HG02763 (cell line): ENCODE measurements around the gene C5.
"Not testable (repeated sequence)": the region's sequence is repeated elsewhere in the genome, so short reads cannot be mapped to it uniquely, and the experiment has no call there.

Experiments used
- ATAC-seq: cut with Tn5 transposase; IDR thresholded peaks from one replicate; pipeline ENCODE4 v1.9.1; 2021; ENCODE audit warnings: mild to moderate bottlenecking, moderate library complexity; ENCODE audit not compliant: unreplicated experiment

C5 gene

DNA sequence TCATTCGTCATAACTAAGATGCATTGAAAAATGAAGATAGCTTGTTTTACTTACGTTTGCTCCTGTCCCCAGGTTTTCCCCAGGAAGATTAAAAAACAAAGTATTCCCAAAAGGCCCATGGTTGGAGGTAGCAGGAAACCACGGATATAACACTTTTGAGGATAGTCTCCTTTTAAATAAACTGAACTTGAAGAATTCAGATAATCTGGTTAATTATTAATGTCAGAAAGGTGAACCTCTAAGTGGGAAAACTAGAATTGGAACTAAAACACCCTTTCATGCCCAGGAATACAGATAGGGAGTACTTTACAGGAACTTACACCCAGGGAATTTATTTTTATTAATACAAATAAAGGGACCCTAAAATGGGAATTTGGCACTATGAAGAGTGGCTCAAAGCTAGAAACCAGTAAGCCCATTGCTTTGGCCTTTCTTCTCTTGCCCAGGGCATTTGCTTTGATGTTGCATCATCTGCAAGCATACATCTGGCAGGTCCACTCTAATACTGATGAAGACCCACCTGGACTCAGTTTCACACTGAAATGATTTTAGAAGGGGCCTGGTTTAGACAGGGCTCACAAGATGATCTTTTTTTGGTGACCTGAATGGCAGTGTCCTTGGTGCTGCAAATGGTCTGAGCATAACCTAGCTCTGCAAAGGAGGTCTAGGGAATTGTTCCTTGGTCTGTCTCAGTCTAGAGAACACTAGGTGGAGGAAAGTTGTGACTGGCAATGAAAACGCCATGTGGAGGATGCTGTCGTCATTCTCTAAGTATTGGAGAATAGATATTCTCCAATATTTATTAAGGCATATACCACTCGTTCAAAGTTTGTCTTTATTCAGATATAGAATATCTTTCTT lies at the start of gene C5:
C5 (minus strand) TSS at position 148 of the 861 bp plus-strand sequence; CDS start at position 119, 29 bp downstream.
- no peak for ATAC-seq

DNA sequence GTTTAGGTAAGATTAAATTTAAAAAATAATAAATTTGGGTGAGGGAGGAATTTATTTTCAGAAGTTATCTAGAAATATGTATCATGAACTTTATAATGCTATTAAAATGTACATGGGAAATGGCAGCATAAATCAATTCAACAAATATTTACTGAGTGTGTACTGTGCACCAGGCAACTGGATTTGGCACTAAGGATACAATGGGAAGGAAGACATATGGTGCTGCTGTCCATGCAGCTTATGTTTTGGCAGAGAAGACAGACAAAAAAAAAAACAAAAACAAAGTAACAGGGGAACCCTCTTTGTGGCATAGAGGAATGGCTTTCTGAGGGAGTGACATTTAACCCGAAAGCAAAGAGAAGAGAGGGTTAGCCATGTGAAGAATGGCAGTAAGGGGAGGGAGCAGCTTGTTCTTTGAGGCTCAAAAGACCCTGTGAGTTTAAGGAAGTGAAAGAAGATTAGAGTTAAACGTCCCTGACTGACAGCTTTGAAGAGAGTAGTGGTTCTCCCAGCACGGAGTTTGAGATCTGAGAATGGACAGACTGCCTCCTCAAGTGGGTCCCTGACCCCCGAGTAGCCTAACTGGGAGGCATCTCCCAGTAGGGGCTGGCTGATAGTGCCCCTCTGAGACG lies 48.6 kb upstream of the C5 start:
- no peak for ATAC-seq

GRCh38 chr9:121095057-121095456 lies 45.0 kb upstream of the C5 start:
- ATAC-seq: no peak

DNA sequence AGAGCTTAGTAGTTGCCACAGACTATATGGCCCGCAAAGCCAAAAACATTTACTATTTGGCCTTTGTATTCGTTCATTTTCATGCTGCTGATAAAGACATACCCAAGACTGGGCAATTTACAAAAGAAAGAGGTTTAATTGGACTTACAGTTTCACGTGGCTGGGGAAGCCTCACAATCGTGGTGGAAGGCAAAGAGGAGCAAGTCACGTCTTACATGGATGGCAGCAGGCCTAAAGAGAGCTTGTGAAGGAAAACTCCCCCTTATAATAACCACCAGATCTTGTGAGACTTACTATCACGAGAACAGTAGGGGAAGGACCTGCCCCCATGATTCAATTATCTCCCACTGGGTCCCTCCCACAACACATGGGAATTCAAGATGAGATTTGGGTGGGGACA lies 40.7 kb upstream of the C5 start:
- not testable (repeated sequence) for ATAC-seq

DNA sequence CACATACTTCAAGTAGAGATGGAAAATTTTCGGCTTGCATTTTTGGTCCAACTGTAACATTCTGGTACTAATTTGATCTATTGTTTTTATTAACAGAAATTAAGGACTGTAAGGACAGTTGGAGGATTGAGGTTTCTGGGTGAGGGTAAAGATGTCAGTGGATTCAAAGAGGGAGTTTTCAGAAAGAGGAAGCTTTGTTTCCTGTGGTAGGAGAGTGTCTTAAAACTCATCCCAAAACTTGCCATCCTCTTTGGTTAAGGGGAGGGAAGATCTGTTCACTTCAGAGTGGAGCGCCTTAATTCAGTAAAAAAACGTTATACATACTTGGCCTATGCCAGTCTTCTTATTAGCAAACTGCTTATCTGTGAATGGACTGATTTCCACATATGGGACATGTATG lies 38.5 kb upstream of the C5 start:
- ATAC-seq: no peak

DNA sequence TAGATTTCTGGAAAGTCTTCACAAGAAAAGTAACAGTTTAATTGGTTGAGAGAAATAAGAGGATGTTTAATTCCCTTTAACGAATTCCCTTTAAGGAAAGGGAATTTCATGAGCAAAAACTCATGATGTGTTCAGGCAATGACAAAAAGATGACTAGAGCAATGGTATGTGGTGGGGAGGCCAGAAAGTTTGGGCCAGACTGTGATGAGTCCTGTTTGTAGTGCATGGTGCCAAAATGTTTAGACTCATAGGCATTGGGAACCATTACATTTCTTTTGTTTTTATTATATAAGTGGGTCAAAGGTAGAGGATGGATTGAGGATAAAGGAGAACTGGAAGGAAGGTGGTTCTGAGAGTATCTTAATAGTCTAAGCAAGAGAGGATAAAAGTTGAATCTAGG lies 35.6 kb upstream of the C5 start:
- no peak for ATAC-seq

DNA sequence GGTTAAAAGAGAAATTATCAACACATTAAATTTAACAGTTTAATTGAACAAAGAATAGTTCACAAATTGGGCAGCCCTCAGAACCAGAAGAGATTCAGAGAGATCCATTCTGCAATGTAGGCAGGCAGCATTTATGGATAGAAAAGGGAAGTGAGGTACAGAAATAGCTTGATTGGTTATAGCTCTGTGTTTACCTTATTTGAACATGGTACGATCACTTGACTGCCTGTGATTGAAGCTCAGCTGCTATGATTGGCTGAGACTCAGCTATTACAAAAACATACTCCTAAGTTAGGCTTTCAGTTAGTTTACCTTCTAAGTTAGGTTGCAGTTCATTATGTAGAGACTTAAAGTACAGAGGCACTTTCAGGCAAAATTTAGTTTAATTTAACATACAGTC lies 32.0 kb upstream of the C5 start:
- no peak for ATAC-seq

DNA sequence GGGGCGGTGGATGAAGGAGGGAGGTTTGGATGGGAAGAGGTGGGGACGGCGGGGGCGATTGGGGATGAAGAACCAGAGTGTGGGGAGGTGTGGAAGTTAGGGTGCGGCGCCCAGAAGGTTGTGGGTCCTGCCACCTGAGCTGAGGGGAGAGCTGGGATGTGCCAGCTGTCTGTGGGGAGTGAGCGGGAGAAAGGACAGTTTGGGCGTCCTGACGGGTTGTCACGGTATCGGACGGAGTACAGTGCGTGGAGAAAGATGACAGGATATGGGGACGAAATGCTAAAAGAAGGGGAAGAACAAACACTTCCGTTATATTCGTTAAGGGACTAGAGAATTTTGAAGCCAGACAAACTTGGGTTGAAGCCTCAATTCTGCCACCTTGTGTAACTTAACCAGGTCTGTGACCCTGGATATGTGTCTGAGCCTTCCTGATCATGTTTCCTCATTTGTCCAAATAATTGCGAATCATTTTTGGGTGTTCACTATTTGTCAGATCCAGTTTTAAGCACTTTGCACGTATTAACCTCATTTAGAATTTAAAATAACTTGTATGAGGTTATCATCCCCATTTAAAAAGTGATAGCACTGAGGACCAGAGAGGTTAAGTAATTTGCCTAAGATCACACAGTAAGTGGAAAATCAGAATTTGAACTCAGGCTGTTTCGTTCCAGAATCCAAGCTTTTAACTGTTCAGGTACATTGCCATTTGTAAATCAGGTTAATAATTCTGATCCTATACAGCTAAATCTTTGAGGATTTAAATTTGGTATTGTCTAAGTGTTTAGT lies 25.4 kb upstream of the C5 start:
- ATAC-seq: peak; percentile 24

GRCh38 chr9:121074370-121075250 lies 24.5 kb upstream of the C5 start, which contains the start of gene CNTRL:
TSS of gene CNTRL (plus strand) at chr9:121074955. CDS start at chr9:121088327, 13,372 bp downstream.
- peak; percentile 63 for ATAC-seq

GRCh38 chr9:121073038-121073437 lies 23.0 kb upstream of the C5 start:
- ATAC-seq: no peak

DNA sequence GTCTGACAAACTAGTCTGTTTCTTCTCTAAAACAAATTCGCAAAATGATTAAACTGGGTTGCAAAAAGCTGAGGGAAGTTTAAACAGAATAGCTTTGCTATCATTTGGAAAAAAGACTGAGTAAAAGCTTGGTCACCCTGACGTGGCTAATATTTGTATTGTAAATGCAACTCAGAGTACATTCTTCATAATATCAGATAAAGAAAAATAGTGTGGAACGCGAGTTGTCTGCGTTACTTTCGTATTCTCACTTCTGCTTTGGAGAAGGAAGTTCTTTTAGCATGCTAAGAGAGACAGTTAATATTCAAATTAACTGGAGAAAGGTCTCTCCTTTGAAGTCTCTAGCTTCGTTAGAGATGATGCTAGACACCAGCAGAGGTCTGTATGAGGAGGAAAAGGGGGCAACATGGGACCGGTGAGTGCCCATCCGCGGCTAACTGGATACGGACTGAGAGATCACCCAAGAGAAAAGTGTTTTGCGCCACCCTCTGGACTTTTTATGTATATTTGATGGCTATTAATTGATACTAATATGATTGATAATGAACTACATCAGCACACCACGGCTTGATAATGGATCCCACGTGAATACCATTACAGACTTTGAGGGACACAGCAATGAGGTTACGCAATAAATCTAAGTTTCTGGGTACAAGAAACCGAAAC lies 21.8 kb upstream of the C5 start:
- ATAC-seq: no peak

- ATAC-seq: no peak
Measured at GRCh38 chr9:121071370-121071755, 21.3 kb upstream of the C5 start.

DNA sequence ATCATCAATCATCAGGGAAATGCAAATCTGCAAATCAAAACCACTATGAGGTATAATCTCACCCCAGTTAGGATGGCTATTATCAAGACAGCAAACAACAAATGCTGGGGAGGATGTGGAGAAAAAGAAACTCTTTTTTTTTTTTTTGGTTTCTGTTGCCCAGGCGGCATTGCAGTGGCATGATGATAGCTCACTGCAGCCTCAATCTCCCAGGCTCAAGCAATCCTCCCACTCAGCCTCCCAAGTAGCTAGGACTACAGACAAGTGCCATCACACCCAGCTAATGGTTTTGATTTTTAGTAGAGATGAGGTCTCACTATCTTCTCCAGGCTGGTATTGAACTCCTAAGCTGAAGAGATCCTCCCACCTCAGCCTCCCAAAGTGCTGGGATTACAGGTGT lies 19.3 kb upstream of the C5 start:
- ATAC-seq: no peak

- no peak for ATAC-seq
Measured at GRCh38 chr9:121067640-121068039, 17.6 kb upstream of the C5 start.

DNA sequence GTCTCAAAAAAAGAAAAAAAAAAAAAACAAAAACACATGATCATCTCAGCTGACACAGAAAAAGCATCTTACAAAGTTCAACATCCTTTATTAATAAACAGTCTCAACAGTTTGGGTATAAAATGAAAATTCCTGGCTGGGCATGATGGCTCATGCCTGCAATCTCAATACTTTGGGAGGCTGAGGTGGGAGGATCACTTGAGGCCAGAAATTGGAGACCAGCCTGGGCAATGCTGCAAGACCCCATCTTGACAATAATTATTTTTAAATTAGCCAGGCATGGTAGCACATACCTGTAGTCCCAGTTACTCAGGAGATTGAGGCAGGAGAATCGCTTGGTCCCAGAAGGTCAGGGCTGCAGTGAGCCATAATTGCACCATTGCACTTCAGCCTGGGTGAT lies 16.8 kb upstream of the C5 start:
- no peak for ATAC-seq

DNA sequence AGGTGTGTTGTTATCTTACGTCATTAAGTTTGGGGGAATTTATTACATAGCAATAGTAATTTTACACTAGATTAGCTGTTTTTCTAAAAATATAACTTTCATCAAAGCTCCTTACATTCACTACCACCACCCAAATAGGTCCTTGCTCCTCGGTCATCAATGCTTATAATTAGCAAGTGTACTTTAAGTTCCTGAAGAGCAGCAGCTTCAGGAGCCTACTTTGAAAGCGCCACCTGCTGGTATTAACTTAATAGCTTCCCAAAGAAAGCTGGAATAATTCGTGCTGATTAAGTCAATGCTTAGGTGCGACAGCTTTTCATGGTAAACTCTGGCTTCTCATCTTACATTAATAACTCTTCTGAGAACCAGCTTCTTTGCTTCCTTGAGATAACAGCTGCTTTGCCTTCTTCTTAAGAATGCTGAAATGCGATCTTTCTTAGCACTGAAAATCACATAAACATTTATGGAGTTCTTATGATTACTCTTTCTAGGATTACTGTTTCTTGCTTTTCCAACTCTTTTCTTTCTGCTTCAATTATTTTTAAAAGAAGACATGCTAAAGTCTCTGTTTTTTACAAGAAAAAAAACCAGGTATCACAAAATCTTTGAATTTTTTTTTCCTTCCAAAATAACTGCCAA lies 10.0 kb upstream of the C5 start:
- no peak for ATAC-seq

GRCh38 chr9:121059513-121059912 lies 9.4 kb upstream of the C5 start:
- no peak for ATAC-seq

GRCh38 chr9:121057821-121058220 lies 7.7 kb upstream of the C5 start:
- ATAC-seq: no peak

- no peak for ATAC-seq
Measured at GRCh38 chr9:121055642-121056143, 5.6 kb upstream of the C5 start.
